SK-N-MC (cell line): Measurements from ENCODE around the gene DYNLT2.

ENCODE experiments used
- EZH2 ChIP-seq: fragments of 200-600 bp; sonication (generic); IDR thresholded peaks from one replicate; pipeline ENCODE4 v1.6.1; 2017; ENCODE audit warnings: antibody characterized with exemption
- FOXP2 ChIP-seq: optimal IDR thresholded peaks from 2 replicates; pipeline ENCODE3; 2011; ENCODE audit warnings: mild to moderate bottlenecking, moderate library complexity; ENCODE audit not compliant: insufficient read depth; ENCODE audit errors: extremely low read length, control extremely low read depth
- POLR2AphosphoS5 ChIP-seq: IDR thresholded peaks from 2 replicates; pipeline ENCODE4 v1.6.1; 2012; ENCODE audit warnings: mild to moderate bottlenecking, low read depth, low read length, borderline replicate concordance

DNA sequence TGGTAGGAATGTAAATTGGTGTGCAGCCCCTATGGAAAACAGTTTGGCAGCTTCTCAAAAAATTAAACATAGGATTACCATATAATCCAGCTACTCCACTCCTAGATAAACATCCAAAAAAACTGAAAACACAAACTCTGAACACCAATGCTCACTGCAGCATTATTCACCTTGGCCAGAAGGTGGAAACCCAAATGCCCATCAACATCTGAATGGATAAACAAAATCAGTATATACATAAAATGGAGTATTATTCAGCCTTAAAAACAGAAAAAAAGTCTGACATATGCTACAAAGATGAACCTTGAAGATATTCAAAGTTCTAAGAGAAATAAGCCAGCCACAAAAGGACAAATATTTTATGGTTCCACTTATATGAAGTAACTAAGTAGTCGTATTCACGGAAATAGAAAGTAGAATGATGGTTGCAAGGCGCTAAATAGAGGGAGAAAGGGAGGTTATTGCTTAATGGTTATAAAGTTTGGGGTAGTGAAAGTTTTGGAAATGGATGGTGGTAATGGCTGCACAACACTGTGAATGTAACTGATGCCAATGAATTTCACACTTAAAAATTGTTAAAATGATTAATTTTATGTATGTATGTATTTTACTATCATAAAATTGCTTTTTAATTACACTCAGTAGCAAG, 31.0 kb downstream of the DYNLT2 start:
- TF ChIP-seq POLR2AphosphoS5 (no peak), EZH2 (no peak), FOXP2 (no peak)
